Measurements from ENCODE around the gene KCTD17.

Gene KCTD17

DNA sequence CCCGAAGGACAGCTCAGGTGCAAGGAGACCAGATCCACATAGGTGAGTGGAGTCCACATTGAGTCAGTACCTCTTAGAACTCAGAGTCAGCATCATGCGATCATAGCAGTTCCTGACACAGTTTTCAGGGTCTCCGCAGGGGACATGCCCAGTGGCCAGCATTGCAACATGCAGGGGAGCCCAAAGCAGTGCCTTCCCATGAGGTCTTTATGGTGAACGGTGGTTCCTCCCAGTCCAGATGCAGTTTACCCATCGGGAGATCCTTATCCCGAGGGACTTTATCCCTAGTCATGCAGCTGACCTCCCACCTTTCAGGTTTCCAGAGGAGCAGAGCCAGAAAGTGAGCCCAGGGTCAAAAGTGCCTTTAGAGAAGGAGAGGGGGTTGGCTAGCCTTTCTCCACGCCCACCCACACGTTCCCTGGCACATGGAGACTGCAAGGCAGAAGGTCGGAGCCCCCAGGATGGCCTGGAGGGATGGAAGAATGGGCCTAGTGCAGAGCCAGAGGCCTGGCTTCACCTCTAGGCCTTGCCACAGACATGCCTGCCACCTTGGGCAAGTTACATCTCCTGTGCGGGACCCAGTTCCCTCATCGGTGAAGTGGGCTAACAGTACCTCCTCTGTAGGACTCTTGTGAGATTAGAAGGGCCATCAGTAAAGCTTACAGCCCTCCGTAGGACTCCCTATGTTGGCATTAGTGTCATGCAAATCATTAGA, 6.4 kb downstream of the KCTD17 start:
- no peak for TF ChIP-seq CTCF (IDR thresholded peaks at IDR 0.05)
- H3K4me3 ChIP-seq, result no peak overlapping the region
- H3K27ac ChIP-seq, result no peak overlapping the region
- no peak for DNase-seq (ENCODE audit: low spot score)

- no peak for DNase-seq (ENCODE audit: low spot score)
- H3K27ac ChIP-seq, result no peak overlapping the region
- TF ChIP-seq CTCF (IDR thresholded peaks at IDR 0.05), result no peak
- no peak overlapping the region for H3K4me3 ChIP-seq
Measured at GRCh38 chr22:37058917-37059701, 7.6 kb downstream of the KCTD17 start.

- DNase-seq (ENCODE audit: low spot score), result no peak
- Histone ChIP-seq H3K27ac (no peak overlapping the region), H3K4me3 (no peak overlapping the region)
- no peak for TF ChIP-seq CTCF (IDR thresholded peaks at IDR 0.05)
Measured at GRCh38 chr22:37059876-37060449, 8.4 kb downstream of the KCTD17 start.

DNA sequence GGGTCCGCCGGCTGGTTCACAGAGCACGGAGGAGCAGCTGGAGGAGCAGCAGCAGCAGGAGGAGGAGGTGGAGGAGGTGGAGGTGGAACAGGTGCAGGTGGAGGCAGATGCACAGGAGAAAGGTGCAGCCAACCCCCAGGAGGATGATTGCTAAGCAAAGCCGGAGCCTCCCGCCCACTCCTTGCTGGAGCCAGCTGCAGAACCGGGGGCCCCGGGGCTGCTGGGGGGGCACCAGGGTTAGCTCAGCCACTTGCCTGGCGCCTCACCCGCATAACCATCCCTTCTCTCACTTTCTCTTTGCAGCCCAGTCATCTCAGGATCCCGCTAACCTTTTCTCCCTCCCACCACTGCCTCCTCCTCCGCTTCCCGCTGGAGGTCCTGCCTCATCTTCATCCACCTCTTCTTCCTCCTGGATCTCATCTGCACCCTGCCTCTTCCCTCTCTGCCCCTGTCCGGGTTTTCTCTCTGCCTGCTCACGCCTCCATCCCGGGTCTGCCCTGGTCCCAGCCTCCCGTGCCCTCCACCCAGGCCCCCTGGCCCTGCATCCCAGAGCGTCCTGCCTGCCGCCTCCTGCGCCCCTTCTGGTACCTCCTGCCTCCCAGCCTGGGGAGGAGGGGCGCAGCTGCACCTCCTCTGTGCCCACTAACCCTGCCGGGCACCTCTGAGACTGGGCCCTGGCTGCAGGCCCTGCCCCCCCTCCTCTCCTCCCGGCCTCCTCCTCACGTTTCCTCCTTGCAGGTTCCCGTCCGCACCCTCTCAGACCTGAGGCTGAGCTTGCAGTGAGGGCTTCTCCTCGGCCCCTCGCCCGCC, 9.5 kb downstream of the KCTD17 start:
- DNase-seq (ENCODE audit: low spot score), result no peak
- Histone ChIP-seq H3K4me3 (no peak overlapping the region), H3K27ac (no peak overlapping the region)
- no peak for TF ChIP-seq CTCF (IDR thresholded peaks at IDR 0.05)

DNA sequence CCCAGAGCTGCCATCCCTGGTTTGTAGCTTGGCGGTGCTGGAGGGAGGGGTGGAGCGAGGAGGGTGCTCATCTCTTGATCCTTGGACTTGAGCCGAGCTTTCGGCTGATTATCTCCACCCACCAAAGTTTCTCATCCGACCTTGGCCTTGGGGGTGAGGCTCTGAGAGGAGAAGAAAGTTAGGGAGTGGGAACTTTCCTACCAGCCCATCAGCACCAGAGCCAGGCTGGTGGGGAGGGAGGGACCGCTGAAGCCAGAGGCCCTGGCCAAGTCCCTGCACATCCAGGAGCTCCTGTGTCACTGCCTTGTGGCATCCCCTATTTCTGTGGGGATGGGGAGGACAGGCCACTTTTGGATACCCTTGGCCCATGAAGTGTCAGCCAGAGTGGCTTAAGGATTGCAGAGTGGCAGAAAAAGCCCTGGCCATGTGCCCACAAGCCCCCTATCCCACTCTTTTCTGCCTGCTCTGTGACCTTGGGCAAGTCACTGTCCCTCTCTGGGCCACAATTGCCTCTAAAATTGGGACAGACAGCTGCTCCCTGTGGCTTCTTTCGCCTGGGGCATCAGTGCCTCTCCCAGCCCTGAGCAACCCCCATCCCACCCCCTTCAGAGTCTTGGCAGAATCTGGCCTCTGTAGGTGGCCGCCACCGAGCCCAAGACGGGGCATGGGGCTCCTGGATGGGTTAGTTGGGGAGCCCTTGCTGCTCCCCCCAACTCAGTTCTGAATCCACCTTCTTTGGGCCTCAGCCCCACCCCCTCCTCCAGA, 10.3 kb downstream of the KCTD17 start:
- no peak overlapping the region for H3K27ac ChIP-seq
- DNase-seq (ENCODE audit: low spot score), result no peak
- TF ChIP-seq CTCF (IDR thresholded peaks at IDR 0.05), result no peak
- H3K4me3 ChIP-seq, result no peak overlapping the region

DNA sequence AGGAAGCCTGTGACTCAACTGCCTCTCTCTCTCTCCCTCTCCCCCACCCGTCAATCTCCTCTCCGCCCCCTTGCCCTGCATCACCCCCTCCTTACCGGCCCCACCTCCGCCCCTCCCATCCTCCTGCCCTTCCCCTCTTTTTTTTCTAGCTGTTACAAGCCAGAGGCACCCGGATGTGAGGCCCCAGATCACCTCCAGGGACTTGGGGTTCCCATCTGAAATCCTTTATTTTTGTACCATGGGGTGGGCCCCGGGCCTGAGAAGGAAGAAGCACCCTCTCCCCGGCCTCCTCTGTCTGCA, 10.8 kb downstream of the KCTD17 start:
- no peak for DNase-seq (ENCODE audit: low spot score)
- Histone ChIP-seq H3K4me3 (no peak overlapping the region), H3K27ac (no peak overlapping the region)
- TF ChIP-seq CTCF (IDR thresholded peaks at IDR 0.05), result no peak

Measured in coronary artery (tissue), 2 donors.